OCI-LY3 (cell line): ENCODE data around the gene RPS23.

ENCODE experiments used
- EZH2phosphoT487 ChIP-seq: fragments of 200-600 bp; shearing (Covaris generic); IDR thresholded peaks from 2 replicates; pipeline ENCODE4 v1.6.1; 2018; ENCODE audit warnings: antibody characterized with exemption, mixed run types, low read depth
- TF ChIP-seq, protein P1 (sequence below): fragments of 200-600, 300-600 bp; sonication (generic); IDR thresholded peaks from 2 replicates; pipeline ENCODE4 v1.5.1; 2014; ENCODE audit warnings: antibody characterized with exemption, low read length, low read depth

DNA sequence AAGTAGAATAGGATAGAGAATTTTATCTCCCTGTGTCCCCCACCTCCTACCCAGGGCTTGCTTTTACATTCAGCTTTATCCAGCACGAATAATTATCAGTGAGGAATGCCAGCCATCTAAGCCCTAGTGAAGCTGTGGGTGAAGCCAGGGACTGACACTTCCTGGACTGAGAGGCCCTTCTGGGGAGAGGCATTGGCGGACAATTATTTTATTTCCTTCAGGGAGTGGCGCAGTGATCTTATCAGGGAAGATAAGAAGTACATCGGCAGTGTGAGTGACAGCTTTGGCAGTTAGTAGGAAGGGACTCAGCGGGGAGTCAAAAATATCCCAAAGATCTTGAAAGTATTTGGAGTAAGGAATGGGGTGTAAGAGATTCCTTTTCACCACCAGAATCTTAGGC, 34.9 kb upstream of the RPS23 start:
- TF ChIP-seq, protein P1, sequence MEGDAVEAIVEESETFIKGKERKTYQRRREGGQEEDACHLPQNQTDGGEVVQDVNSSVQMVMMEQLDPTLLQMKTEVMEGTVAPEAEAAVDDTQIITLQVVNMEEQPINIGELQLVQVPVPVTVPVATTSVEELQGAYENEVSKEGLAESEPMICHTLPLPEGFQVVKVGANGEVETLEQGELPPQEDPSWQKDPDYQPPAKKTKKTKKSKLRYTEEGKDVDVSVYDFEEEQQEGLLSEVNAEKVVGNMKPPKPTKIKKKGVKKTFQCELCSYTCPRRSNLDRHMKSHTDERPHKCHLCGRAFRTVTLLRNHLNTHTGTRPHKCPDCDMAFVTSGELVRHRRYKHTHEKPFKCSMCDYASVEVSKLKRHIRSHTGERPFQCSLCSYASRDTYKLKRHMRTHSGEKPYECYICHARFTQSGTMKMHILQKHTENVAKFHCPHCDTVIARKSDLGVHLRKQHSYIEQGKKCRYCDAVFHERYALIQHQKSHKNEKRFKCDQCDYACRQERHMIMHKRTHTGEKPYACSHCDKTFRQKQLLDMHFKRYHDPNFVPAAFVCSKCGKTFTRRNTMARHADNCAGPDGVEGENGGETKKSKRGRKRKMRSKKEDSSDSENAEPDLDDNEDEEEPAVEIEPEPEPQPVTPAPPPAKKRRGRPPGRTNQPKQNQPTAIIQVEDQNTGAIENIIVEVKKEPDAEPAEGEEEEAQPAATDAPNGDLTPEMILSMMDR = no peak
- no peak for TF ChIP-seq EZH2phosphoT487
